DOHH2 (cell line): ENCODE measurements around the gene PPP6R3.

Source experiments
- H3F3A ChIP-seq: fragments of 200-600 bp; sonication (generic), shearing (Covaris generic); 2 replicates; pipeline ENCODE4 v1.6.0; 2016; ENCODE audit warnings: antibody characterized with exemption, mild to moderate bottlenecking; ENCODE audit not compliant: control insufficient read depth, insufficient read depth
- H3K27ac ChIP-seq: fragments of 200-600 bp; sonication (generic); 2 replicates; pipeline ENCODE4 v1.5.1; 2014; ENCODE audit warnings: low read depth, mild to moderate bottlenecking, low read length, moderate library complexity
- H3K27me3 ChIP-seq: fragments of 200-600 bp; sonication (generic); 2 replicates; pipeline ENCODE4 v1.6.1; 2014; ENCODE audit warnings: mild to moderate bottlenecking, low read length, mixed read lengths; ENCODE audit not compliant: control insufficient read depth
- H3K36me3 ChIP-seq: fragments of 200-600 bp; sonication (generic); 2 replicates; pipeline ENCODE4 v1.6.1; 2014; ENCODE audit warnings: mild to moderate bottlenecking, low read length, moderate library complexity, mixed read lengths; ENCODE audit not compliant: control insufficient read depth
- H3K4me1 ChIP-seq: fragments of 200-600 bp; sonication (generic); 2 replicates; pipeline ENCODE4 v1.6.1; 2014; ENCODE audit warnings: mild to moderate bottlenecking, low read length, mixed read lengths; ENCODE audit not compliant: control insufficient read depth
- H3K4me2 ChIP-seq: fragments of 200-600 bp; sonication (generic); 2 replicates; pipeline ENCODE4 v1.6.0; 2014; ENCODE audit warnings: mild to moderate bottlenecking, low read length, moderate library complexity
- H3K4me3 ChIP-seq: fragments of 200-600 bp; sonication (generic); 2 replicates; pipeline ENCODE4 v1.5.1; 2014; ENCODE audit warnings: mild to moderate bottlenecking, low read length, mixed read lengths
- H3K79me2 ChIP-seq: fragments of 200-600 bp; sonication (generic); 2 replicates; pipeline ENCODE4 v1.6.1; 2014; ENCODE audit warnings: mild to moderate bottlenecking, low read length, mixed read lengths; ENCODE audit not compliant: control insufficient read depth
- H3K9me2 ChIP-seq: fragments of 200-600 bp; sonication (generic); replicated peaks from 2 replicates; pipeline ENCODE4 v1.6.1; 2014; ENCODE audit warnings: mild to moderate bottlenecking, low read length, mixed read lengths; ENCODE audit not compliant: control insufficient read depth
- H3K9me3 ChIP-seq: fragments of 200-600 bp; sonication (generic); 2 replicates; pipeline ENCODE4 v1.6.1; 2014; ENCODE audit warnings: antibody characterized with exemption, low read length, mixed read lengths; ENCODE audit not compliant: control insufficient read depth, insufficient read depth
- H4K20me1 ChIP-seq: fragments of 200-600 bp; sonication (generic); 2 replicates; pipeline ENCODE4 v1.6.0; 2014; ENCODE audit warnings: low read depth, mild to moderate bottlenecking, antibody characterized with exemption, low read length, moderate library complexity; ENCODE audit not compliant: control insufficient read depth, insufficient read depth
- CTCF ChIP-seq: fragments of 200-600 bp; sonication (generic); IDR thresholded peaks from one replicate; pipeline ENCODE4 v1.5.1; 2014; ENCODE audit warnings: antibody characterized with exemption, mild to moderate bottlenecking, low read depth, low read length; ENCODE audit not compliant: poor library complexity, severe bottlenecking
- EZH2phosphoT487 ChIP-seq: fragments of 200-600 bp; sonication (generic); IDR thresholded peaks from 2 replicates; pipeline ENCODE4 v1.6.1; 2017; ENCODE audit warnings: borderline replicate concordance, mild to moderate bottlenecking, antibody characterized with exemption, low read length, moderate library complexity, mixed read lengths

PPP6R3 gene

GRCh38 chr11:68506908-68507307 is 46.4 kb downstream of the PPP6R3 start:
- Histone ChIP-seq H3K27me3 (no peaks in the 10 kb centered on the region), H3K36me3 (peaks cover 44% of the 10 kb centered on the region), H3K79me2 (peaks cover 100% of the 10 kb centered on the region), H3K4me2 (no peak overlapping the region), H3K9me3 (no peaks in the 10 kb centered on the region), H3K9me2 (no peaks in the 10 kb centered on the region), H3K27ac (no peak overlapping the region), H3K4me1 (peaks cover 23% of the 10 kb centered on the region), H4K20me1 (peaks cover 32% of the 10 kb centered on the region), H3K4me3 (no peak overlapping the region), H3F3A (peaks cover 5% of the 10 kb centered on the region)
- peak; percentile 23 for TF ChIP-seq CTCF
- TF ChIP-seq EZH2phosphoT487, result no peak

GRCh38 chr11:68508425-68508824 is 47.9 kb downstream of the PPP6R3 start:
- Histone ChIP-seq H3K4me2 (no peak overlapping the region), H3F3A (peaks cover 5% of the 10 kb centered on the region), H3K9me2 (no peaks in the 10 kb centered on the region), H3K9me3 (no peaks in the 10 kb centered on the region), H3K36me3 (peaks cover 52% of the 10 kb centered on the region), H3K27ac (no peak overlapping the region), H3K4me3 (no peak overlapping the region), H3K27me3 (no peaks in the 10 kb centered on the region), H3K4me1 (peaks cover 20% of the 10 kb centered on the region), H4K20me1 (peaks cover 26% of the 10 kb centered on the region), H3K79me2 (peaks cover 100% of the 10 kb centered on the region)
- no peak for TF ChIP-seq CTCF
- TF ChIP-seq EZH2phosphoT487, result no peak

DNA sequence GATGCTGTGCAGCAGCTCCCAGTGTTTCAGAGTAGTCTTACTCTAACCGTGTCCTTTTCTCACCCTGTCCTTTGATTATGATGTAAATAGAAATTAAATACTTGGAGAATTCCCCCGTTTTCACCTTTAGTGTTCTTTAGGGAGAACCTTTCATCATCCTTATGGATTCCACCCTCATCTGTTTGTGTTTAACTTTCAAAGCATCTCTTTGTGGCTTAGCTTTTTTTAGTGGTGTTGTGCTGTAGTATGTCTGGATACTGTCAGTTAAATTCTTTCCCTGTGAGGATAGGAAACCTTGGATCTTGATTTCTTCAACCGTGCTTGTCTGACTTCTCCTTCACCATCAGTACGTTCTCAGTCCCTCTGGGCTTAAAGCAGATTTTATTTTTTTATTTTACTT is 48.5 kb downstream of the PPP6R3 start:
- Histone ChIP-seq H3K9me2 (no peaks in the 10 kb centered on the region), H4K20me1 (peaks cover 25% of the 10 kb centered on the region), H3K27ac (no peak overlapping the region), H3K36me3 (peaks cover 54% of the 10 kb centered on the region), H3K27me3 (no peaks in the 10 kb centered on the region), H3K4me2 (no peak overlapping the region), H3K79me2 (peaks cover 100% of the 10 kb centered on the region), H3K4me1 (peaks cover 14% of the 10 kb centered on the region), H3F3A (peaks cover 5% of the 10 kb centered on the region; the same call in 1 of the 2 replicates), H3K4me3 (no peak overlapping the region), H3K9me3 (no peaks in the 10 kb centered on the region)
- no peak for TF ChIP-seq CTCF
- TF ChIP-seq EZH2phosphoT487, result no peak
